ENCODE measurements around the gene TPSG1.

The TPSG1 gene

DNA sequence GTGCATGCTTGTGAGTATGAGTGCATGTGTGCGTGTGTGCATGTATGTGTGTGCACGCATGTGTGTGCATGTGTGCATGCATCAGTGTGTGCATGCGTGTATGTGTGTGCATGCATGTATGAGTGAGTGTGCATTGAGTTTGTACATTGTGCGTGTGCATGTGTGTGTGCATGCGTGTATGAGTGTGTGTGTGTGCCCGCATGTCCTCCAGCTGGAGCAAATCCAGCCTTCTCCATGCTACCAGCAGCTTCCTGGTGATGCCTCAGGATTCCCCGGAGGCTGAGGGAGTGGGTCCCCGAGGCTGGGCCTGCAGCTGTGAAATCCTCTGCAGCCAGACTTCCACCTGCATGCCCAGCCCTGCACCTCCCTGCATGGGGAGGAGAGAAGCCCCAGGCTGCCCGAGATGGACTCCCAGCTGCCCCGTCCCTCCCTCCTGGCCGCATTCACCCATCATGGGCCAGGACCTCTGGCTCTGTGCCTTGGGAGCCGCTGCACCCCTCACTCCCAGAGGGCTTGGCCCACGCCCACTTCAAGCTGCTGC is 40.1 kb upstream of the TPSG1 start:
- peaks cover 22% of the 10 kb centered on the region for H3K27me3 ChIP-seq (ENCODE audit: insufficient read depth, poor library complexity, severe bottlenecking)
- TF ChIP-seq SPI1 (IDR thresholded peaks at IDR 0.05; ENCODE audit: borderline replicate concordance, low read depth) = no peak
- TF ChIP-seq, protein P1, sequence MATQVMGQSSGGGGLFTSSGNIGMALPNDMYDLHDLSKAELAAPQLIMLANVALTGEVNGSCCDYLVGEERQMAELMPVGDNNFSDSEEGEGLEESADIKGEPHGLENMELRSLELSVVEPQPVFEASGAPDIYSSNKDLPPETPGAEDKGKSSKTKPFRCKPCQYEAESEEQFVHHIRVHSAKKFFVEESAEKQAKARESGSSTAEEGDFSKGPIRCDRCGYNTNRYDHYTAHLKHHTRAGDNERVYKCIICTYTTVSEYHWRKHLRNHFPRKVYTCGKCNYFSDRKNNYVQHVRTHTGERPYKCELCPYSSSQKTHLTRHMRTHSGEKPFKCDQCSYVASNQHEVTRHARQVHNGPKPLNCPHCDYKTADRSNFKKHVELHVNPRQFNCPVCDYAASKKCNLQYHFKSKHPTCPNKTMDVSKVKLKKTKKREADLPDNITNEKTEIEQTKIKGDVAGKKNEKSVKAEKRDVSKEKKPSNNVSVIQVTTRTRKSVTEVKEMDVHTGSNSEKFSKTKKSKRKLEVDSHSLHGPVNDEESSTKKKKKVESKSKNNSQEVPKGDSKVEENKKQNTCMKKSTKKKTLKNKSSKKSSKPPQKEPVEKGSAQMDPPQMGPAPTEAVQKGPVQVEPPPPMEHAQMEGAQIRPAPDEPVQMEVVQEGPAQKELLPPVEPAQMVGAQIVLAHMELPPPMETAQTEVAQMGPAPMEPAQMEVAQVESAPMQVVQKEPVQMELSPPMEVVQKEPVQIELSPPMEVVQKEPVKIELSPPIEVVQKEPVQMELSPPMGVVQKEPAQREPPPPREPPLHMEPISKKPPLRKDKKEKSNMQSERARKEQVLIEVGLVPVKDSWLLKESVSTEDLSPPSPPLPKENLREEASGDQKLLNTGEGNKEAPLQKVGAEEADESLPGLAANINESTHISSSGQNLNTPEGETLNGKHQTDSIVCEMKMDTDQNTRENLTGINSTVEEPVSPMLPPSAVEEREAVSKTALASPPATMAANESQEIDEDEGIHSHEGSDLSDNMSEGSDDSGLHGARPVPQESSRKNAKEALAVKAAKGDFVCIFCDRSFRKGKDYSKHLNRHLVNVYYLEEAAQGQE (IDR thresholded peaks at IDR 0.05; ENCODE audit: insufficient replicate concordance, low read depth) = no peak
- no peak overlapping the region for H3K27ac ChIP-seq (replicated peaks)
- H3K4me3 ChIP-seq (replicated peaks; ENCODE audit: insufficient read depth, low read length) = no peak overlapping the region
- DNase-seq (ENCODE audit: low read depth in 1 of 2, low spot score in 1 of 2) = no peak

DNA sequence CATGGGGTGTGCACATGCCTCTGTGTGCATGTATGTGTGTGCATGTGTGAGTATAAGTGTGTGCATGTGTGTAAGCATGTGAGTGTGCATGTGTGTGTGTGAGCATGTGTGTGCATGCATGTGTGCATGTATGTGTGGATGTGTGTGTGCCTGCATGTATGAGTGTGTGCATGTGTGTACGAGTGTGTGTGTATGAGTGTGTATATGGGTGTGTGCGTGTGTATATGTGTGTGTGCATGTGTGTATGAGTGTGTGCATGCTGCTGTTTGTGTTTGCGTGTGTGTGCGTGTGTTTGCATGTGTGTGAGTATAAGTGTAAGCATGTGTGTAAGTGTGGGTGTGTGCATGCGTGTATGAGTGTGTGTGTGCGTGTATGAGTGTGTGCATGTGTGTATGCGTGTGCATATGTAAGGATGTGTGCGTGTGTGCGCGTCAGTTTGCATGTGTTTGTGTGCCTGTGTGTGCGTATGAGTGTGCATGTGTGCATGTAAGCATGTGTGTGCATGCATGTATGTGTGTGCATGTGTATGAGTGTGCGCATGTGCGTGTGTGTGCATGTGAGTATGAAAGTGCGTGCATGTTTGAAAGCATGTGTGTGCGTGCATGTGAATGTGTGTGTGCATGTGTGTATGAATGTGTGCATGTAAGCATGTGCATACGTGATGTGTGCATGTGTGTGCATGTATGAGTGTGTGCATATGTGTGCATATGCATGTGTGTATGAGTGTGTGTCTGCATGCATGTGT is 39.4 kb upstream of the TPSG1 start:
- no peak overlapping the region for H3K27ac ChIP-seq (replicated peaks)
- H3K27me3 ChIP-seq (ENCODE audit: insufficient read depth, poor library complexity, severe bottlenecking) = peaks cover 28% of the 10 kb centered on the region
- TF ChIP-seq POLR2AphosphoS5 (IDR thresholded peaks at IDR 0.05; ENCODE audit: low read depth) (no peak), GABPA (IDR thresholded peaks at IDR 0.05; ENCODE audit: low read depth) (no peak), SPI1 (IDR thresholded peaks at IDR 0.05; ENCODE audit: borderline replicate concordance, low read depth) (no peak)
- TF ChIP-seq, protein P2, sequence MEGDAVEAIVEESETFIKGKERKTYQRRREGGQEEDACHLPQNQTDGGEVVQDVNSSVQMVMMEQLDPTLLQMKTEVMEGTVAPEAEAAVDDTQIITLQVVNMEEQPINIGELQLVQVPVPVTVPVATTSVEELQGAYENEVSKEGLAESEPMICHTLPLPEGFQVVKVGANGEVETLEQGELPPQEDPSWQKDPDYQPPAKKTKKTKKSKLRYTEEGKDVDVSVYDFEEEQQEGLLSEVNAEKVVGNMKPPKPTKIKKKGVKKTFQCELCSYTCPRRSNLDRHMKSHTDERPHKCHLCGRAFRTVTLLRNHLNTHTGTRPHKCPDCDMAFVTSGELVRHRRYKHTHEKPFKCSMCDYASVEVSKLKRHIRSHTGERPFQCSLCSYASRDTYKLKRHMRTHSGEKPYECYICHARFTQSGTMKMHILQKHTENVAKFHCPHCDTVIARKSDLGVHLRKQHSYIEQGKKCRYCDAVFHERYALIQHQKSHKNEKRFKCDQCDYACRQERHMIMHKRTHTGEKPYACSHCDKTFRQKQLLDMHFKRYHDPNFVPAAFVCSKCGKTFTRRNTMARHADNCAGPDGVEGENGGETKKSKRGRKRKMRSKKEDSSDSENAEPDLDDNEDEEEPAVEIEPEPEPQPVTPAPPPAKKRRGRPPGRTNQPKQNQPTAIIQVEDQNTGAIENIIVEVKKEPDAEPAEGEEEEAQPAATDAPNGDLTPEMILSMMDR (IDR thresholded peaks at IDR 0.05; ENCODE audit: insufficient read depth, low read length) = no peak
- TF ChIP-seq, protein P1 (IDR thresholded peaks at IDR 0.05; ENCODE audit: insufficient replicate concordance, low read depth) = no peak
- H3K4me3 ChIP-seq (replicated peaks; ENCODE audit: insufficient read depth, low read length) = no peak overlapping the region
- DNase-seq (ENCODE audit: low read depth in 1 of 2, low spot score in 1 of 2) = no peak

DNA sequence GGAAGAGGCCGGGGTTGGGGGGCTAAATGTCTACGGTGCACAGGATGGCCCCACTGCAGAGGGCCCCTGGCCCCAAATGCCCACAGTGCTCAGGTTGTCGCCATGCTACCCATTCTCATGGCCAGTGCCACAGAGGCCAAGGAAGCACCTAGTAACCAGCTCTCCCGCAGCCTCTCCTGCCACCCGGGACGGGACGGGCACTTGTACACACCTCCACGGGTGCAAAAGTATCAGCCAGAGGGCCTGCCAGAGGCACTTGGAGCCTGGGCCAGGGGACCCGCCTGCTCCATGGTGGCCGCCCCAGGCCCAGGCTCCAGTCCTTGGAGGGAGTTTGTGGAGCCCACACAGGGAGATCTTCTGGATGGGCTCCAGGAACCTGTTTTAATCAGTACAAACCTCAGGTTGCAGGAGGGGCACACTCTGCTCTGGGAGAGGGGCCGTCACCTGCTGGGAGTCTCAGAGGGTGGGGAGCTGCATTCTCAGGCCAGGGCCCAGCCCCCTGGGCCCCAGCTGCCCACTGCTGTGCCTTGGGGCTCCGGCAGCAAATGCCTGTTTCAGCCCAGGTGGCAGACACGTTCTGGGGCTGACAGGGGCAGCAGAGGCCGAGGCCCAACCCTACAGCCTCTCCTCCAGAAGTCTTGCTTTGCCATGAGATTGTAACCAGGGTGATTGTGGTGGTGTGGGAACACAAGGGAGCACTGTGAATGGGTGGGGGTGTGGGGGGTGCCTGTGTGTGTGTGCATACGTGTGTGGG is 38.7 kb upstream of the TPSG1 start:
- H3K27me3 ChIP-seq (ENCODE audit: insufficient read depth, poor library complexity, severe bottlenecking) = peaks cover 36% of the 10 kb centered on the region
- no peak overlapping the region for H3K4me3 ChIP-seq (replicated peaks; ENCODE audit: insufficient read depth, low read length)
- H3K27ac ChIP-seq (replicated peaks) = no peak overlapping the region
- DNase-seq (ENCODE audit: low read depth in 1 of 2, low spot score in 1 of 2) = no peak
- TF ChIP-seq, protein P2 (IDR thresholded peaks at IDR 0.05; ENCODE audit: insufficient read depth, low read length) = no peak
- TF ChIP-seq SPI1 (IDR thresholded peaks at IDR 0.05; ENCODE audit: borderline replicate concordance, low read depth) (no peak), GABPA (IDR thresholded peaks at IDR 0.05; ENCODE audit: low read depth) (no peak), POLR2AphosphoS5 (IDR thresholded peaks at IDR 0.05; ENCODE audit: low read depth) (no peak)
- TF ChIP-seq, protein P1 (IDR thresholded peaks at IDR 0.05; ENCODE audit: insufficient replicate concordance, low read depth) = no peak

Measured in HL-60 (cell line).